Activated CD8-positive, alpha-beta T cell treated with anti-CD3 and anti-CD28 coated beads, Interleukin-2, amount 10 ng/mL, durations not matched to agents 7 days and 5 days (primary cell): ENCODE measurements around the gene TPSD1. TPM values are rescaled to one million over a fixed set of nuclear protein-coding genes. Genes with fewer than 3 reads are reported as not detected.
"Not testable (repeated sequence)": the region's sequence is repeated elsewhere in the genome, so short reads cannot be mapped to it uniquely, and the experiment has no call there.

Experiments
- ATAC-seq: fragments of 150-1000 bp; cut with Tn5 transposase; one replicate; pipeline ENCODE4 v1.10.0; 2021; ENCODE audit warnings: moderate library complexity
- CTCF ChIA-PET: fragments of 350-600 bp; sonication (Branson Sonifier 250); formaldehyde crosslinking; loops from one replicate; lab custom pipeline; 2021; ENCODE audit warnings: antibody characterized with exemption; lab: Charles Lee
- POLR2A ChIA-PET: fragments of 350-600 bp; sonication (Branson Sonifier 250); formaldehyde crosslinking; loops from one replicate; lab custom pipeline; 2021; ENCODE audit warnings: antibody characterized with exemption; lab: Charles Lee
- DNase-seq: peaks from one replicate; pipeline ENCODE4 v3.0.0-alpha.2; 2020
- H3K27ac Mint-ChIP-seq: one replicate; pipeline ENCODE4 v1.8.0; 2021; ENCODE audit warnings: mild to moderate bottlenecking, mixed read lengths
- H3K27me3 Mint-ChIP-seq: one replicate; pipeline ENCODE4 v1.8.0; 2021; ENCODE audit warnings: low read depth, mixed read lengths
- H3K36me3 Mint-ChIP-seq: one replicate; pipeline ENCODE4 v1.8.0; 2021; ENCODE audit warnings: low read depth, mixed read lengths
- H3K4me1 Mint-ChIP-seq: one replicate; pipeline ENCODE4 v1.8.0; 2021; ENCODE audit warnings: low read depth, mixed read lengths
- H3K4me3 Mint-ChIP-seq: one replicate; pipeline ENCODE4 v1.8.0; 2021; ENCODE audit warnings: mild to moderate bottlenecking, mixed read lengths
- H3K9me3 Mint-ChIP-seq: one replicate; pipeline ENCODE4 v1.8.0; 2022; ENCODE audit warnings: mixed read lengths; ENCODE audit not compliant: insufficient read depth
- total RNA-seq, 2 experiments: library from RNA; stranded (reverse); gene quantifications; one replicate each; pipeline ENCODE4 v1.2.3, GENCODE V29; 2021

The TPSD1 gene
- total RNA-seq, 2 experiments from 2014 or later: not detected

- H3K4me3 Mint-ChIP-seq, H3K36me3 Mint-ChIP-seq, H3K27ac Mint-ChIP-seq, DNase-seq, H3K27me3 Mint-ChIP-seq, CTCF ChIA-PET, H3K4me1 Mint-ChIP-seq, H3K9me3 Mint-ChIP-seq, POLR2A ChIA-PET: not testable (repeated sequence)
- ATAC-seq: peak; percentile 66
Observed at GRCh38 chr16:1236659-1237058, 19.2 kb upstream of the TPSD1 start.

- POLR2A ChIA-PET: no interaction called here
- no peak for DNase-seq
- H3K4me1 Mint-ChIP-seq: no peaks in the 10 kb centered on the region
- peak overlapping the region; percentile 2 for H3K27ac Mint-ChIP-seq
- no peaks in the 10 kb centered on the region for H3K36me3 Mint-ChIP-seq
- H3K4me3 Mint-ChIP-seq: no peak overlapping the region
- CTCF ChIA-PET: no interaction called here
- no peak for ATAC-seq
- H3K9me3 Mint-ChIP-seq: no peaks in the 10 kb centered on the region
- H3K27me3 Mint-ChIP-seq: peaks cover 2% of the 10 kb centered on the region
Observed at GRCh38 chr16:1237990-1238389, 17.9 kb upstream of the TPSD1 start.

GRCh38 chr16:1238909-1239308, 17.0 kb upstream of the TPSD1 start:
- H3K27me3 Mint-ChIP-seq, H3K27ac Mint-ChIP-seq, POLR2A ChIA-PET, ATAC-seq, H3K4me1 Mint-ChIP-seq, CTCF ChIA-PET, H3K9me3 Mint-ChIP-seq, H3K36me3 Mint-ChIP-seq, DNase-seq, H3K4me3 Mint-ChIP-seq: not testable (repeated sequence)

- H3K4me1 Mint-ChIP-seq, H3K27ac Mint-ChIP-seq, H3K36me3 Mint-ChIP-seq, DNase-seq, POLR2A ChIA-PET, H3K9me3 Mint-ChIP-seq, H3K27me3 Mint-ChIP-seq, CTCF ChIA-PET, H3K4me3 Mint-ChIP-seq, ATAC-seq: not testable (repeated sequence)
Observed at GRCh38 chr16:1239575-1239974, 16.3 kb upstream of the TPSD1 start.

DNA sequence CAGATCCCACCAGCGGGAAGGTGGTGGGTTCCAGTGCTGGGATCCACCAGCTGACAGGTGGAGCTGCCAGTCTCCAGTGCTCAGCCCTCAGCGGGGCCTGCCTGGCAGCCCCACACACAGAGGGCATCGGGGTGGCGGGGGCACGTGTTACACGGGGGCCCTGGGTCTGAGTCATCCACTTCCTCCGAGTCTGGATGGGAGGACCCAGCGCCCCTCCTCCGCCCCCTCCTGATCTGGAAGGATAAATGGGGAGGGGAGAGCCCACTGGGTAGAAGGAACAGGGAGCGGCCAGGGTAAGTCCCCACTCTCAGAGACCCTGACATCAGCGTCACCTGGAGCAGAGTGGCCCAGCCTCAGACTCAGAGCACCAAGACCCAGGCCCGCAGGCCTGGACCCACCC, 15.4 kb upstream of the TPSD1 start, which contains the start of gene TPSAB1:
Gene TPSAB1, plus strand, starts transcription at position 270 of the 400 bp plus-strand sequence. CDS start 234 bp downstream, outside the sequence.
- CTCF ChIA-PET, POLR2A ChIA-PET, DNase-seq: not testable (repeated sequence)

DNA sequence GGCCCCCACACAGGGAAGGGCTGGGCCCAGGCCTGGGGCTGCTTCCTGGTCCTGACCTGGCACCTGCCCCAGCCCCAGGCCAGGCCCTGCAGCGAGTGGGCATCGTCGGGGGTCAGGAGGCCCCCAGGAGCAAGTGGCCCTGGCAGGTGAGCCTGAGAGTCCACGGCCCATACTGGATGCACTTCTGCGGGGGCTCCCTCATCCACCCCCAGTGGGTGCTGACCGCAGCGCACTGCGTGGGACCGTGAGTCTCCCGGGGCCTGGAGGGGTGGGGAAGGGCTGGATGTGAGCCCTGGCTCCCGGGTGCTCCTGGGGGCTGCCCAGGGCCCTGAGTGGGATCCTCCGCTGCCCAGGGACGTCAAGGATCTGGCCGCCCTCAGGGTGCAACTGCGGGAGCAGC, 14.8 kb upstream of the TPSD1 start:
- H3K27ac Mint-ChIP-seq, H3K9me3 Mint-ChIP-seq, ATAC-seq, CTCF ChIA-PET, H3K4me3 Mint-ChIP-seq, H3K27me3 Mint-ChIP-seq, H3K36me3 Mint-ChIP-seq, POLR2A ChIA-PET, DNase-seq, H3K4me1 Mint-ChIP-seq: not testable (repeated sequence)

More for the DNA sequence above, 15.4 kb upstream of the TPSD1 start, which contains the start of gene TPSAB1:
- H3K4me1 Mint-ChIP-seq, H3K27me3 Mint-ChIP-seq, H3K27ac Mint-ChIP-seq, H3K9me3 Mint-ChIP-seq, H3K4me3 Mint-ChIP-seq, H3K36me3 Mint-ChIP-seq, ATAC-seq: not testable (repeated sequence)

DNA sequence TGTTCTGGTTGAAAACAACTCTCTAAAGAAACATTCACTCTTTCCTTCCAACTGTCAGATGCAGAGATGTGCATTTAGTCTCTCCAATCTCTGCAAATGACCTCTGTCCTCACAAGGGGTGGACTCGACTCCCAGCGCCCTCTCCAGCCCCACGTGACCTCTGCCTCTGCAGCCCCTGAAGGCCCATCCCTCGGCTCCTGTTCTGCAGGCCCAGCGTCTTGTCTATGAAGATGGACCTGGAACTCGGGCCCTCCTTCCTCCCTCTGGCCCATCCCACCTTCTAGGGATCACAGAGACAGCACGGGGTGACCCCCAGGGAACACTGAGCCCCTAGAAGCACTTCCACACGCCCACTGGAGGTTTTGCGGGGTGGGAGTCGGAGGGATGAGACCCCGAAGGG, 12.5 kb upstream of the TPSD1 start:
- CTCF ChIA-PET, H3K4me3 Mint-ChIP-seq, POLR2A ChIA-PET, DNase-seq, H3K27ac Mint-ChIP-seq, H3K4me1 Mint-ChIP-seq, ATAC-seq, H3K9me3 Mint-ChIP-seq, H3K36me3 Mint-ChIP-seq, H3K27me3 Mint-ChIP-seq: not testable (repeated sequence)

GRCh38 chr16:1243907-1244850, 11.7 kb upstream of the TPSD1 start:
- DNase-seq, H3K27me3 Mint-ChIP-seq, H3K4me1 Mint-ChIP-seq, POLR2A ChIA-PET, H3K4me3 Mint-ChIP-seq, ATAC-seq, H3K27ac Mint-ChIP-seq, H3K9me3 Mint-ChIP-seq, CTCF ChIA-PET, H3K36me3 Mint-ChIP-seq: not testable (repeated sequence)

DNA sequence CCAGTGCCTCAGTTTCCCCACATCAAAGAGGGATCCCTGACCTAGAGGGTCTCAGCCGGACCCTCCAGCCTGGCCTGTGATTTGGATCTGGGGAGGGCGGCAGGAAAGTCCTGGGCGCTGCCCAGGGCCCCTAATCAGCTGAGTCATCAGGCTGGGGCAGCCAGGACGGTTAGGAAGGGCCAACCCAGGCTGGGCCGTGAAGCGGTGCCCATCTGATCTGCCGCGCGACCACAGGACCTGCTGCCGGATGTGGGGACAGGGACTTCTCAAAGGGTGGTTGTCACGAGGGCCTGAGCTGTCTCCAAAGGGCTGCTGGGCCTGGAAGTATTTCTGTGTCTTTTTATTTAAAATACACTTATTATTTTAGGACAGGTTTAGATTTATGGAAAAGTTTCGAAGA, 11.0 kb upstream of the TPSD1 start:
- peaks cover 2% of the 10 kb centered on the region for H3K27me3 Mint-ChIP-seq
- no peak overlapping the region for H3K4me3 Mint-ChIP-seq
- H3K27ac Mint-ChIP-seq: no peak overlapping the region
- ChIA-PET POLR2A (no interaction called here), CTCF (no interaction called here)
- H3K36me3 Mint-ChIP-seq: no peaks in the 10 kb centered on the region
- ATAC-seq: no peak
- H3K9me3 Mint-ChIP-seq: no peaks in the 10 kb centered on the region
- DNase-seq: peak; percentile 49
- H3K4me1 Mint-ChIP-seq: peaks cover 7% of the 10 kb centered on the region

- H3K36me3 Mint-ChIP-seq: no peaks in the 10 kb centered on the region
- peaks cover 2% of the 10 kb centered on the region for H3K27me3 Mint-ChIP-seq
- H3K4me3 Mint-ChIP-seq: no peak overlapping the region
- no peak overlapping the region for H3K27ac Mint-ChIP-seq
- no peaks in the 10 kb centered on the region for H3K9me3 Mint-ChIP-seq
- CTCF ChIA-PET: no interaction called here
- peaks cover 7% of the 10 kb centered on the region for H3K4me1 Mint-ChIP-seq
- POLR2A ChIA-PET: no interaction called here
- DNase-seq: no peak
- ATAC-seq: no peak
Observed at GRCh38 chr16:1245452-1246020, 10.3 kb upstream of the TPSD1 start.

DNA sequence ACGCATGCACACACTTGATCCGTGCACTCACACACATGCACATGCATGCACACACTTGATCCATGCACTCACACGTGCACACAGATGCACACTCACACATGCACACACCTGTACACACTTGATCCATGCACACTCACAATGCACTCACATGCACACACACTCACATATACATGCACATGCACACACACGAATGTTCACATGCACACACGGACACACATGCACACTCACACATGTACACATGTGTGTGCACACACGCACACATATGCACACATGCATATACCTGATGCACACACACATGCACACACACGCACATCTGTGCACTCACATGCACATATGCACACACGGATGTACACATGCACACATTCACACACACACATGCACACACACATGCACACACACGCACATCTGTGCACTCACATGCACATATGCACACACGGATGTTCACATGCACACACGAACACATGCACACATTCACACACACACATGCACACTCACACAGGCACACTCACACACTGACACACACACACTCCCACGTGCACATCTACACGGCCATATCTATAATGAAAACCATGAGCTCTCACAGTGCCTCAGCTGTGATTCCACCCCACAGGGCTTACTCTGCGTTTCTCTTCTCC, 7.8 kb upstream of the TPSD1 start:
- H3K27ac Mint-ChIP-seq, H3K4me1 Mint-ChIP-seq, CTCF ChIA-PET, DNase-seq, H3K4me3 Mint-ChIP-seq, ATAC-seq, POLR2A ChIA-PET, H3K9me3 Mint-ChIP-seq, H3K36me3 Mint-ChIP-seq, H3K27me3 Mint-ChIP-seq: not testable (repeated sequence)
